Lung microvascular endothelial cell (primary cell): ENCODE data around the gene NAV3. TPM values are rescaled to one million over a fixed set of nuclear protein-coding genes. Genes with fewer than 3 reads are reported as not detected.
A peak's percentile ranks its signal among the peaks of the same experiment; 100 is the strongest.

Source experiments
- DNase-seq, 2 donors: peaks; one replicate each; pipeline versions ENCODE4 v3.0.0 to v3.0.0-alpha.2; 2010; ENCODE audit warnings: low read depth in 2 of 2
- total RNA-seq: library from RNA; depleted of rRNA; stranded (reverse); fragments of >200 nt; gene quantifications from 2 replicates; pipeline ENCODE4 v1.2.1, GENCODE V29; 2014

Gene NAV3
- total RNA-seq, 1 donor from 2014 or later = 1.2 TPM

- peak in 1 of 2 donors; percentile 44 for DNase-seq
Measured at GRCh38 chr12:77979597-77980250, 149.0 kb downstream of the NAV3 start.

GRCh38 chr12:77980782-77981181, 150.1 kb downstream of the NAV3 start:
- no peak for DNase-seq

DNA sequence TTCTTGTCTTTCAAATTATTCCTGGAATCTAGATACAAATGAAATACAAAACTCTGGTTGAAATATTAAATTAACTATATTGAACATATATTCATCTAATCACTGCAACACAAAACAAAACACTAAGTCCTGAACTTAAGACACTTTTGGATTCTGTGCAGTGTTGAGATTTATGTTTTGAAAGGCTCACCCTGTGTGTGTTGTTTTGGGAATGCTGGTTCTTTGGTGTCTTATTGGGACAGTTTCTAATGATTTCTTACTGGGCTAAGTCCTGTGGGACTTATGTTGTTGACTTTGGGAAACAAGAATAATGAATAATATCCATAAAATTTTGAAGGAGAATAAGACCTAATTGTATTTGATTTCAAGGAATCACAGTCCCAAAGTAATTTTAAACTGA, 153.2 kb downstream of the NAV3 start:
- no peak for DNase-seq

GRCh38 chr12:77992760-77993159, 162.1 kb downstream of the NAV3 start:
- DNase-seq = no peak

GRCh38 chr12:77993658-77994057, 163.0 kb downstream of the NAV3 start:
- no peak for DNase-seq

- DNase-seq = peak in 1 of 2 donors; percentile 56
Measured at GRCh38 chr12:77995436-77996167, 164.9 kb downstream of the NAV3 start.

- DNase-seq = no peak
Measured at GRCh38 chr12:77996670-77997069, 166.0 kb downstream of the NAV3 start.

- DNase-seq = no peak
Measured at GRCh38 chr12:77998236-77998786, 167.6 kb downstream of the NAV3 start.

DNA sequence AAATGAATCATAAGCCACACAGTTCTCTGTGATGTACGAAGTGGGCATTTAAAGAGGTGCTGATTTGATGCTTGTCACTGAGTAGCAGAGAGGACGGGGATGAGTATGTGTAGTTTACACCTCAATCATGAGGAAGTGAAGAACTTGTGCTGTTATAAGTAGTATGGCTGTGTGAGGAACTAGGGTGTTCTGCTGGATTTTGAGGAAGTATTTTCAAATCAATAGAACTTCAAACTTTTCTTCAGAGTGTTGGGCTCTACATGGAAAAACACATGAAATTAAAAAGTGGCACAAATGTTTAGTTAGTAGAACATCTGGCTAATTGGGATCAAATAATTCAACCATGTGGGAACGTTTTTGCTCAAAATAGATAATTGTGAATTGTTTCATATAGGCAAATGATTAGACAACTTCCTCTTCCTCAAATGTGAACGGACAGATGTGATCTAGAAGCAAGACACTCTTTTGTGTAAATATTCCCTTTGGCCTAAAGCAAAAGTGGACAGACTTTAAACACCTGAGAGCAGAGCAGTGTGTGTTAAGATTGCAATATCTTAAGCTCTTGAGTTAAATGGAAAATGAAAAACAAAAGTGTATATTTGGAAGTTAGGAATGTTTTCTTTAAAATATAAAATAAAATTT, 168.5 kb downstream of the NAV3 start:
- no peak for DNase-seq

GRCh38 chr12:78002878-78003277, 172.2 kb downstream of the NAV3 start:
- DNase-seq = peak in 1 of 2 donors; percentile 55

DNA sequence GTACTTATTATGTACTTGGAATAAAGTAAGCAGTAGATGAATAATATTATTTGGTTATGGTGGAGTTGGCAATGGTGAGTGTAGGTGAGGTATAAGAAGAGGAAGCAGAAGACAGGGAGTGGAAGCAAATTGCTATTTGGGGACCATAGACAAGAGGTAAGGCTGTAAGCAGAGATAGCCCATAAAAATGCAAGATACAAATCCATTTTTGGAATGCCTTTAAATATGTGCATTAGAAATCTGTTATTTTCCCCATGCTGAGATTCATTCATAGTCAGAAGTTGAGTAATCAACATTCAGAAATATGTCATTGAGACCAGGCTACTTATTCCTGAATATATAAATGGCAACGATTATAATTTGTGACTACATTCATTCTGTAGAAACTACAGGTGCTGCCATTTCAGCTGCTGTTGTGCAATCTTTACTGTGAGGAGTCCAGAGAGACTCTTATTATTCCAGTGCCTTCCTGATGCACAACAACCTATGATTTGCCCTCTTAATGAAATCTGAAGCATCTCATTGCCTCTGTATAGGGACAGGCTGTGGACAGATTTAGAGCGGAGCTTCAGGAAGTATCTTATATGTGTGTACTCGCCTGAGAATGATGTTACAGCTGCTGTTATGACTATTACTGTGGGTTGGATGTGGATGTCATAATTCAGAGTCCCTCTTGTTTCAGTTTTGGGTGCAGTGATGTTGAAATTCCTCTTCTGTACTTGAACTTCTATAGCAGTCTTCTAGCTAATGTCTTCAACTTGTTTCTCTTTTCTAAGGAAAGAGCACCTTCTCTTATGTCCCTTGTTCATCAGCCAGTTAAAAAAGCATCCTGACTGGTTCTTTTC, 173.8 kb downstream of the NAV3 start:
- no peak for DNase-seq

DNA sequence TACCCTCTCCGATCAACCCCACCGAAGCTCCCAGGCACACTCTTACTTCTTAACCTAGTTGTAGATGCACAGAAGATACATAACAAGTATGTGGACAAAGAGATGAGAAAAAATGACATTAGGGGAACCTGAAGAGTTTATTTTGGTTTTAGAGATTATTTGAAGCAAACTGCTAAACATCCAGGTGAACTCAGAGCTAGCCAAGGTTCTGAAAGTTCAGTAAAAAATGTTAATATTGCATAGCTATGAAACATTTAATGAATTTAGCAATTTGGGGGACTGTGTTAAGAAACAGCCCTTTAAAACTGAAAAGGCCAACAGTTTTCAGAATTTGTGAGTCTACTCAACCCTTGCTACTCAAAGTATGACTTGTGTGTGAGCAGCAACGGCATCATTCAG, 174.4 kb downstream of the NAV3 start:
- no peak for DNase-seq

DNA sequence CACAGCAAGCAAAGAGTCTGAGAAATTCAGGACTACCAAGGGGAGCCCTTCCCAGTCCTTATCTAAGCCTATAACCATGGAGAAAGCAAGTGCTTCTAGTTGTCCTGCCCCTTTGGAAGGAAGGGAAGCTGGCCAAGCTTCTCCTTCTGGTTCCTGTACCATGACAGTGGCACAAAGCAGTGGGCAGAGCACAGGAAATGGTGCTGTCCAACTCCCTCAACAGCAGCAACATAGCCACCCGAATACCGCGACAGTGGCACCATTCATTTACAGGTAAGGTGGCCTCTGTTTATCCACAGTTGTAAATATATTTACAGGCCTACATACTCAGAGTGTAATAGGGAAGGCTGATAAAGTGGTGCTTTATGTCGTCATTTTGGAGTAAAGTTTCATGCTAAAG, 176.5 kb downstream of the NAV3 start:
- no peak for DNase-seq

- no peak for DNase-seq
Measured at GRCh38 chr12:78009031-78009430, 178.3 kb downstream of the NAV3 start.

- DNase-seq = no peak
Measured at GRCh38 chr12:78018171-78018910, 187.6 kb downstream of the NAV3 start.

GRCh38 chr12:78018939-78019338, 188.2 kb downstream of the NAV3 start:
- DNase-seq = no peak

DNA sequence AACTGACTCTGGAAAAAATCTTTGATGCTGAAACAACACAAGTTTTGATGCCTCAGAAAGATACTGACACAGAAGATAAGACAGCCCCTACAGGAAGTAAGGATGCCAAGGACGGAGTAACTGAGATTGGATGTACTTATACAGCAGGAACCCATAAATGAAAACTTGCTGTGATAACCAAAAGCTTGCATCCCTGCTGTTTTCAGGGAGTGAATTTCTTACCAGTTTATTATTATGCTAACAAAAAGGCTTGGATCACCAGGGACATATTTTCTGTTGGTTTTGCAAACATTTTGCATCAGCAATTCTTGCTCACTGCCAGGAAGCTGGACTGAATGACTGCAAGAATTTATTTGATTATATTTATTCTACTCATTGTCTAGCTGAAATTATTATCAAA, 197.7 kb downstream of the NAV3 start:
- no peak for DNase-seq

DNA sequence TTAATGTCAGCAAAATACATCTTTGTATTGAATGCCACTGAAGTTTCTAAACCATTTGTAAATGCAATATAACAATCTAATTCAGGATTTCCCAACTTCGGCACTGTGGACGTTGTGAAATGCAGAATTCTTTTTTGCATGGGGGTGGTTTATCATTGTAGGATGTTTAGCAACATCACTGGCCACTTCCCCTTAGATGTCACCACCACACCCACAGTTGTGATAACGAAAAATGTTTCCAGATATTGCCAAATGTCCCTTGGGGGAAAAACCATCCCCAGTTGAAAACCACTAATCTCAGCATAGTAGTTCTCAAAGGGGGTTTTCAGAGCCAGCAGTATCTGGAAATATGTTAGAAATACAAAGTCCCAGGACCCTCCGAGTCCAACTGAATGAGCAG, 203.3 kb downstream of the NAV3 start:
- no peak for DNase-seq

- peak; percentile 14 to 57 for DNase-seq
Measured at GRCh38 chr12:78035901-78036606, 205.4 kb downstream of the NAV3 start.

GRCh38 chr12:78036874-78037273, 206.2 kb downstream of the NAV3 start:
- DNase-seq = no peak
